Epithelial cell of proximal tubule (primary cell): ENCODE measurements around the gene CLIC1. TPM values are rescaled to one million over a fixed set of nuclear protein-coding genes. Genes with fewer than 3 reads are reported as not detected.
"Not testable (repeated sequence)": the region's sequence is repeated elsewhere in the genome, so short reads cannot be mapped to it uniquely, and the experiment has no call there.

Experiments
- DNase-seq: peaks from one replicate; pipeline ENCODE4 v3.0.0-alpha.2; 2011; ENCODE audit warnings: low read depth
- H3K4me3 ChIP-seq: 2 replicates; pipeline ENCODE4 v1.5.1; 2011; ENCODE audit warnings: low read depth, mild to moderate bottlenecking, low read length
- total RNA-seq: library from RNA; depleted of rRNA; stranded (reverse); fragments of >200 nt; gene quantifications from 2 replicates; pipeline ENCODE4 v1.2.3, GENCODE V29; 2015
- TF ChIP-seq, protein P1 (sequence below): conservative IDR thresholded peaks from 2 replicates; pipeline ENCODE4 v1.5.1; 2012; ENCODE audit warnings: low read depth, mild to moderate bottlenecking, low read length

The CLIC1 gene
- total RNA-seq, 1 donor from 2014 or later, result 938 TPM

DNA sequence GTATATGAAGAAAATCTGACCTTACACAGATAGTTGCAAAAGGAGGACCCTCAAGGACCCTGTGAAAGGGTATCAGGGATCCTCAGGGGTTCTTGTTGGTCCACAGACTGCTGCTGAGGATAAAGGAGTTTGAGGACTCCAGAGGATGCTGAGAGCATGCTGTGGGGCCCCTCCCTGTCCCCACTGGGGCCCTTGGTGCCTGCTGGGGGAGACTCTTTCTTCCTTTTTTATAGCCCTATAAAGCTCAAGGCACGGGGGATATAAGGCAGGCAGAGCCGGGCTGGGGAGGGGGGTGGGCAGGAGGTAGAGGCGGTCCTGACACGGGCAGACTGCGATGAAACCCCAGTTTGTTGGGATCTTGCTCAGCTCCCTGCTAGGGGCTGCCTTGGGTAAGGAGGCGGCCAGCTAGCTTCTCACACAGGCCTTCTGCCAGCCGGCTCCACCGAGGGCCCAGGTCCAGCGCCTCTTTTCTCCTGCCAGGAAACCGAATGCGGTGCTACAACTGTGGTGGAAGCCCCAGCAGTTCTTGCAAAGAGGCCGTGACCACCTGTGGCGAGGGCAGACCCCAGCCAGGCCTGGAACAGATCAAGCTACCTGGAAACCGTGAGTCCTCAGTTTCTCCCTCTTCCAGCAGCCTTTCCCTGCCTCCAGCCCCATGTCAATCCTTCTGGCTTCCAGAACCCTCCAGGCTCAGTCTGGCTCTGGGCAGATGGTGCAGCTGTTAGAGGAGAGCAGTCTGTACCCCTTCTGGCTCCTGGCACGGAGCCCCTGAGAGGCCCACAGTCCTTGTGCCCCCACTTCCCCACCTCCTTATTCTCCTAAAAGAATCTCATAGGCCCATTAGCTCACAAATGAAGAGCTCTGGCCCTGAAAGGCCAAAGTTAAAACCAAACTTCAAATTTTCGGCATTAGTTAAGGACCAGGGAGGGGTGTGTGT, 21.0 kb downstream of the CLIC1 start, which contains the start of gene LY6G6D:
Gene LY6G6D, plus strand, starts transcription at position 327 of the 937 bp plus-strand sequence. Its CDS starts 8 bp downstream, at position 335.
- no peak within 1 kb of the TSS for H3K4me3 ChIP-seq
- TF ChIP-seq, protein P1, sequence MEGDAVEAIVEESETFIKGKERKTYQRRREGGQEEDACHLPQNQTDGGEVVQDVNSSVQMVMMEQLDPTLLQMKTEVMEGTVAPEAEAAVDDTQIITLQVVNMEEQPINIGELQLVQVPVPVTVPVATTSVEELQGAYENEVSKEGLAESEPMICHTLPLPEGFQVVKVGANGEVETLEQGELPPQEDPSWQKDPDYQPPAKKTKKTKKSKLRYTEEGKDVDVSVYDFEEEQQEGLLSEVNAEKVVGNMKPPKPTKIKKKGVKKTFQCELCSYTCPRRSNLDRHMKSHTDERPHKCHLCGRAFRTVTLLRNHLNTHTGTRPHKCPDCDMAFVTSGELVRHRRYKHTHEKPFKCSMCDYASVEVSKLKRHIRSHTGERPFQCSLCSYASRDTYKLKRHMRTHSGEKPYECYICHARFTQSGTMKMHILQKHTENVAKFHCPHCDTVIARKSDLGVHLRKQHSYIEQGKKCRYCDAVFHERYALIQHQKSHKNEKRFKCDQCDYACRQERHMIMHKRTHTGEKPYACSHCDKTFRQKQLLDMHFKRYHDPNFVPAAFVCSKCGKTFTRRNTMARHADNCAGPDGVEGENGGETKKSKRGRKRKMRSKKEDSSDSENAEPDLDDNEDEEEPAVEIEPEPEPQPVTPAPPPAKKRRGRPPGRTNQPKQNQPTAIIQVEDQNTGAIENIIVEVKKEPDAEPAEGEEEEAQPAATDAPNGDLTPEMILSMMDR, result no peak

DNA sequence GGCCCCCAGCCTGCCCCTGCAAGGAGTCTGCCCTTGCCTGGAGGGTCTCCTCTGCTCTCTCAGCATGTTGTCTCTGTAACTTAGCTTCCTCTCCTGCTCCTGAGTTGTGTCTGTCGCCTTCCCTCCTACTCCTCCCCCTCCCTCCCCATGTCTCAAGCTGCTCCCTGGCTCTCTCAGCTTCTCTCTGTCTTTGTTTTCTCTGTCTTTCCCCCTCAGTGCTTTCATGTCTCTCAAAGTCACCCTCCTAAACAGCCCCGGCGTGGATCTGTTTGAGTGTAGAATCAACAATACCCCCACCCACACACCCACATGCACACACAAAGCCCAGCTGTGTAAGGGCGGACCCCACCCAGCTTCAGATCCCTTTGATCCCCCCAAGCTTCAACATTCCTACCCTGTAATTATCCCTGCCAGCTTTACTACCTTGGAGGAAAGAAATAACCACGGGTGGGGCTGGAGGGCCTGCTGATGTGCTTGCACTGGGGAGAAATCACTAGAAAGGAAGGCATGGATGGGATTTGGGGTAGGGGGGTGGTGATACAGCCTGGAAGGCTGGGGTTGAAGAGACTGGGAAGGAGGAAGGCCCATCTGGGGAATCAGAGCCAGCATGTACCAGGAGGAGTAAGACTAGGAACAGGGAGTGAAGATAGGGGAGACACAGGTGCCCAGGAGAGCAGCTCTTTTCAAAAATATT, 22.2 kb downstream of the CLIC1 start:
- no peak for DNase-seq
- TF ChIP-seq, protein P1, result no peak
- H3K4me3 ChIP-seq, result no peak overlapping the region

More for the DNA sequence above, 21.0 kb downstream of the CLIC1 start, which contains the start of gene LY6G6D:
- no peak for DNase-seq

DNA sequence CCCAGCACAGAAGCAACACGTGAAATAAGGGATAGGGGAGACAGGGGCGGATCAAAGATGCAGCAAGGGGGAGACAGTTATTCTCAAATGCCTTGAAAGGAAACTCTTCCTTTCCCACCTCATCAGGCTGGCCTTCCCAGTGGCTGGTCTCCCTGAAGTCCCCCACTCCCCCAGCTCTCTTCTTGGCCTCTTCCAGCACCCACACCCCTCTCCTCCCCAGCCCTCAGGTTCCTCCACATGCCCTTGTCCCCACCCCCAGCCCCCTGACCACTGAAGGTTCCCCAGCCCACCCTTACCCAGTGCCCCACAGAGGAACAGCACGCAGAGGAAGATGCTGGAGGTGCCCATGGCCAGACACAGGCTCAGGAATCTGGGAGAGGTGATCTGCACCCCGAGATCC, 22.9 kb downstream of the CLIC1 start:
- TF ChIP-seq, protein P1, result no peak
- no peak for DNase-seq
- no peak overlapping the region for H3K4me3 ChIP-seq

DNA sequence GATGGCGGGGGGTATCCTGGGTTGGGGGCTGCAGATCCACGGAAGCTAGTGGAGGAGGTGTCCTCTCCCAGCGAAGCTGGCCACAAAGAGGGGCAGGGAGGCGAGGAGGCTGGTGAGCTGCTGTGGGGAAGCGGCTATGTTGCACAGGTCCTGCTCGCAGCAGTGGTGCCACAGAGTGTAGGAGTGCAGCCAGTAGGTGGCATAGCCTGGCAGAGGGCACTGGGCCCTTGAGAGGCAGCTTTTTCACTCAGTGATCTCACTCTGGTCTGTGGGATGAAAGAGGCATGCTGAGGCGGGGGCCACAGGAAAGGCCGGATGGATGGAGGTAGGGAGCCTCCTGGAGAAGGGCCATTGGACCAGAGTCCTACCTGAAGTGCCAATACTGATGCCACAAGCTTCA, 24.0 kb downstream of the CLIC1 start:
- TF ChIP-seq, protein P1, result peak; percentile 54
- no peak for DNase-seq
- H3K4me3 ChIP-seq, result no peak overlapping the region

DNA sequence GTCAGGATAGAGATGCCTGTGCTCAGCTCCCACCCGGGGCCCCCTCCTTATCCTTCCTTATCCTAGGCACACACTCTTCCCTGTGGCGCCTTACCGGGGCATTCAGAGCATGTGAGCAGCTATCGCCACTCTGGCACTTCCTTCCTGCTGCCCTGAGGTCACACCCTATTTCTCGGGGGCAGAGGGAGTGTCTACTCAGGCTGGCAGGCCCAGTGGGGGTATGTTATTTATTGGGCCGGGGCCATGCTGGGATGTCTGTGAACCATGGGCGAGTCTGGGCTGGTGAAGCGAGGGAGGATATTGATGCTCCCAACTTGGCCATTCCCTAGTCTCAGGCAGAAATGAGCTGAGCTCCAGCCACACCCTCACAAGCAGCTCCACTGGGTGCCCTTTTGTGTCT, 25.1 kb downstream of the CLIC1 start:
- TF ChIP-seq, protein P1, result no peak
- no peak for DNase-seq
- H3K4me3 ChIP-seq, result no peak overlapping the region

DNA sequence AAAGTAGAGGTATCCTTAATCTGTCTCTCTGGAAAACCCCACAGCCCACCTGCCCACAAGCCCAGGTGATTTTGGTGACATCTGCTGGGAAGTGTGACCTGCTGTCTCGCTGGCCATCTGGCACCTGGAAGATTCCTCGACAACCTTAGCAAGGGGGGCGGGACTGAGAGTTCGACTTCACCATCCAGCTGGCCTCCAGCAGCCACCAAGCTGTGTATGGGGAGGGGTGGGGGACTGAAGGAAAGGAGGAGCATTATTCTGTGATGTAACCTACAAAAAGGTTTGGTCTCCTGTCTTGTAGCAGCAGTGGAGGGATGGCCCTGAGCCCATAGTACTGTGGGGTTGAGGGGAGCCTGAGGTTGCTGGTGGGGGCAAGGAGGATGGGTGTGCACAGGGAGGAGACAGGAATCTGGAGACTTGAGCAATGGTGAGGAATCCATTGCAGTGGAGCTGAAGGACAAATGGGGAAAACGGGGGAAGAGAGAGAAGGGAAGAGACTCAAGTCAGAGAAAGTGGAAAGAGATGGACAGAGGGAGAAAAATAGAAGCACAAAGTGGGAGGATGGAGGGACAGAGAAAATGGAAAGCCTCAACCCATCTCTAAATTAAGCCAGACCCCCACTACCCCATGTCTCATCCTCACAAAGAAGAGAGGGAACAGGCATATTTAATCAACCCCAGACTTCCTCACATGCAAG, 25.7 kb downstream of the CLIC1 start:
- H3K4me3 ChIP-seq, result no peak overlapping the region
- no peak for DNase-seq
- TF ChIP-seq, protein P1, result no peak

DNA sequence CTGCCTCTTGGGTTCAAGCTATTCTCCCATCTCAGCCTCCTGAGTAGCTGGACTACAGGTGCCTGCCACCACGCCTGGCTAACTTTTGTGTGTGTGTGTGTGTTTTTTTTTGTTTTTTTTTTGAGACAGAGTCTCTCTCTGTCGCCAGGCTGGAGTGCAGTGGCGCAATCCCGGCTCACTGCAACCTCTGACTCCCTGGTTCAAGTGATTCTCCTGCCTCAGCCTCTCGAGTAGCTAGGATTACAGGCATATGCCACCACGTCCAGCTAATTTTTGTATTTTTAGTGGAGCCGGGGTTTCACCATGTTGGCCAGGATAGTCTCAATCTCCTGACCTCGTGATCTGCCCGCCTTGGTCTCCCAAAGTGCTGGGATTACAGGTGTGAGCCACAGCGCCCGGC, 27.2 kb downstream of the CLIC1 start:
- H3K4me3 ChIP-seq, DNase-seq: not testable (repeated sequence)
